ENCODE results near the gene LCN1. TPM values are rescaled to one million over a fixed set of nuclear protein-coding genes. Genes with fewer than 3 reads are reported as not detected.
"Not testable (repeated sequence)": the region's sequence is repeated elsewhere in the genome, so short reads cannot be mapped to it uniquely, and the experiment has no call there.

Gene LCN1
- total RNA-seq, 1 experiment from 2014 or later, result not detected

GRCh38 chr9:135525241-135526088 is 4.2 kb downstream of the LCN1 start:
- POLR2A ChIA-PET (ENCODE audit: unreplicated experiment), result no interaction called here
- no peaks in the 10 kb centered on the region for H3K36me3 ChIP-seq (ENCODE audit: low read depth)
- BruUV-seq (replicated peaks), result no TSS peak
- intact Hi-C loops (cut with micrococcal nuclease; ENCODE audit: unreplicated experiment), result no loop called here
- H3K4me3 ChIP-seq, result no peak overlapping the region
- CTCF ChIA-PET, result no interaction called here
- H3K27ac ChIP-seq, result no peak overlapping the region
- TF ChIP-seq EZH2 (IDR thresholded peaks at IDR 0.05; ENCODE audit: low read depth) (no peak), CTCF (conservative IDR thresholded peaks at IDR 0.05) (no peak)
- no peaks in the 10 kb centered on the region for H4K20me1 ChIP-seq (ENCODE audit: insufficient read depth)
- no peaks in the 10 kb centered on the region for H3K9me3 ChIP-seq (ENCODE audit: insufficient read depth, low read depth)
- no peaks in the 10 kb centered on the region for H3K9me2 ChIP-seq (ENCODE audit: insufficient read depth)
- H3K27me3 ChIP-seq (ENCODE audit: insufficient read depth, low read depth), result peaks cover 55% of the 10 kb centered on the region
- H3K79me2 ChIP-seq (ENCODE audit: low read depth), result no peaks in the 10 kb centered on the region
- no peak overlapping the region for H2AFZ ChIP-seq
- H3K4me1 ChIP-seq (replicated peaks; ENCODE audit: insufficient read depth), result no peaks in the 10 kb centered on the region
- no peaks in the 10 kb centered on the region for H3F3A ChIP-seq (ENCODE audit: insufficient read depth, low read depth)
- H3K4me2 ChIP-seq, result no peak overlapping the region
- no peak for DNase-seq

- DNase-seq, result peak in 1 of 2 experiments; percentile 10
- Histone ChIP-seq H3K4me3 (no peak overlapping the region), H3K36me3 (ENCODE audit: low read depth) (no peaks in the 10 kb centered on the region), H3K9me2 (ENCODE audit: insufficient read depth) (no peaks in the 10 kb centered on the region), H3K4me1 (replicated peaks; ENCODE audit: insufficient read depth) (no peaks in the 10 kb centered on the region), H4K20me1 (ENCODE audit: insufficient read depth) (no peaks in the 10 kb centered on the region), H2AFZ (no peak overlapping the region), H3K27me3 (ENCODE audit: insufficient read depth, low read depth) (peaks cover 55% of the 10 kb centered on the region), H3K27ac (no peak overlapping the region), H3F3A (ENCODE audit: insufficient read depth, low read depth) (no peaks in the 10 kb centered on the region), H3K4me2 (no peak overlapping the region), H3K9me3 (ENCODE audit: insufficient read depth, low read depth) (no peaks in the 10 kb centered on the region), H3K79me2 (ENCODE audit: low read depth) (no peaks in the 10 kb centered on the region)
- CTCF ChIA-PET, result interaction anchor here (0.7 kb wide), 1 partner anchor 271 kb away, joined by 12 read pairs; no protein-coding TSS in a partner anchor
- POLR2A ChIA-PET (ENCODE audit: unreplicated experiment), result interaction anchor here (0.7 kb wide), 1 partner anchor 15 kb away, joined by 3 read pairs; no protein-coding TSS in a partner anchor
- TF ChIP-seq CTCF (conservative IDR thresholded peaks at IDR 0.05), result no peak
- no peak for TF ChIP-seq EZH2 (IDR thresholded peaks at IDR 0.05; ENCODE audit: low read depth)
- intact Hi-C loops (cut with micrococcal nuclease; ENCODE audit: unreplicated experiment), result no loop called here
- no TSS peak for BruUV-seq (replicated peaks)
Measured at GRCh38 chr9:135526089-135526729, 5.0 kb downstream of the LCN1 start.

- Histone ChIP-seq H3K4me1 (replicated peaks; ENCODE audit: insufficient read depth) (no peaks in the 10 kb centered on the region), H2AFZ (no peak overlapping the region), H3K9me3 (ENCODE audit: insufficient read depth, low read depth) (no peaks in the 10 kb centered on the region), H3K9me2 (ENCODE audit: insufficient read depth) (no peaks in the 10 kb centered on the region), H3K4me2 (no peak overlapping the region), H3K27me3 (ENCODE audit: insufficient read depth, low read depth) (peaks cover 61% of the 10 kb centered on the region), H3K27ac (no peak overlapping the region), H3K36me3 (ENCODE audit: low read depth) (no peaks in the 10 kb centered on the region), H3K4me3 (no peak overlapping the region), H3K79me2 (ENCODE audit: low read depth) (no peaks in the 10 kb centered on the region), H3F3A (ENCODE audit: insufficient read depth, low read depth) (no peaks in the 10 kb centered on the region), H4K20me1 (ENCODE audit: insufficient read depth) (no peaks in the 10 kb centered on the region)
- BruUV-seq (replicated peaks), result no TSS peak
- intact Hi-C loops (cut with micrococcal nuclease; ENCODE audit: unreplicated experiment), result no loop called here
- POLR2A ChIA-PET (ENCODE audit: unreplicated experiment), result interaction anchor here (0.7 kb wide), 1 partner anchor 16 kb away, joined by 3 read pairs; no protein-coding TSS in a partner anchor
- no peak for TF ChIP-seq CTCF (conservative IDR thresholded peaks at IDR 0.05)
- no peak for TF ChIP-seq EZH2 (IDR thresholded peaks at IDR 0.05; ENCODE audit: low read depth)
- no peak for DNase-seq
- CTCF ChIA-PET, result interaction anchor here (0.7 kb wide), 1 partner anchor 270 kb away, joined by 12 read pairs; no protein-coding TSS in a partner anchor
Measured at GRCh38 chr9:135526730-135527571, 5.7 kb downstream of the LCN1 start.

- H3K4me3 ChIP-seq; H3K4me2 ChIP-seq; H3K9me2 ChIP-seq (ENCODE audit: insufficient read depth); POLR2A ChIA-PET (ENCODE audit: unreplicated experiment); H3K9me3 ChIP-seq (ENCODE audit: insufficient read depth, low read depth); H4K20me1 ChIP-seq (ENCODE audit: insufficient read depth); H3F3A ChIP-seq (ENCODE audit: insufficient read depth, low read depth); BruUV-seq (replicated peaks); H3K36me3 ChIP-seq (ENCODE audit: low read depth); H2AFZ ChIP-seq; H3K4me1 ChIP-seq (replicated peaks; ENCODE audit: insufficient read depth); H3K79me2 ChIP-seq (ENCODE audit: low read depth); CTCF ChIA-PET; DNase-seq; intact Hi-C loops (cut with micrococcal nuclease; ENCODE audit: unreplicated experiment); H3K27ac ChIP-seq: not testable (repeated sequence)
- H3K27me3 ChIP-seq (ENCODE audit: insufficient read depth, low read depth), result peaks cover 66% of the 10 kb centered on the region
Measured at GRCh38 chr9:135528842-135529435, 7.7 kb downstream of the LCN1 start.

Data from PC-9 (cell line).